GM12874 (cell line): ENCODE data around the gene ZBTB20.

Experiments
- TF ChIP-seq, protein P1 (sequence below): IDR thresholded peaks from 2 replicates; pipeline ENCODE4 v1.5.1; 2011; ENCODE audit warnings: low read depth, mild to moderate bottlenecking, control low read depth, low read length, moderate library complexity; ENCODE audit not compliant: insufficient read depth

Gene ZBTB20

DNA sequence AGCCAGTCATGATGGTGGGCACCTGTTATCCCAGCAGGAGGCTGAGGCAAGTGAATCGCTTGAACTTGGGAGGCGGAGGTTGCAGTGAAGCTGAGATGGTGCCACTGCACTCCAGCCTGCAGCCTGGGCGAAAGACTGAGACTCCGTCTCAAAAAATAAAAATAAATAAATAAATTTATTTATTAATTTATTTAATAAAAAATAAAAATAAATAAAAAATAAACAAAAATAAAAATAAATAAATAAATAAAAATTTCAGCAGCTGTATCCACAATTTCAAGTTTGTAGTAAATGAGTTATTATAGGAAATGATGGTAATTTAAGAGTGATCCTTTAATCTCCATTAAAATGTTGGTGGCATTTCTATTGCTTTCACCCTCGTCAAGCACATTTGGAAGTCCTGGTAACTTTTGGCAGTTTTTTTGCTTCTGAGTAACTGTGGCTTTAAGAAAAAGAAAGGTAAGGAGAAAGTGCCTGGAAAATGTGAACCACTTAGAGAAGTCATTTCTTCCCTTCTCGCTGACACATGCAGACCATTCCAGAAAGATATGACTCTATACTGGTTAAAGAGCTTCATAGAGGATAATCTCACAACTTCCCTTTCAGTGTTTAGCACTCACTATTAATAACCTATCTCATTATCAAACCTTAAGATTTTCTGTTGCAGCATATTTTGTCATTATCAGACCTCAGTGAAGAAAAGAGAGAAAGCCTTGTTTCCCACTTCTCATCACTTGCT is 556.6 kb downstream of the ZBTB20 start:
- TF ChIP-seq, protein P1, sequence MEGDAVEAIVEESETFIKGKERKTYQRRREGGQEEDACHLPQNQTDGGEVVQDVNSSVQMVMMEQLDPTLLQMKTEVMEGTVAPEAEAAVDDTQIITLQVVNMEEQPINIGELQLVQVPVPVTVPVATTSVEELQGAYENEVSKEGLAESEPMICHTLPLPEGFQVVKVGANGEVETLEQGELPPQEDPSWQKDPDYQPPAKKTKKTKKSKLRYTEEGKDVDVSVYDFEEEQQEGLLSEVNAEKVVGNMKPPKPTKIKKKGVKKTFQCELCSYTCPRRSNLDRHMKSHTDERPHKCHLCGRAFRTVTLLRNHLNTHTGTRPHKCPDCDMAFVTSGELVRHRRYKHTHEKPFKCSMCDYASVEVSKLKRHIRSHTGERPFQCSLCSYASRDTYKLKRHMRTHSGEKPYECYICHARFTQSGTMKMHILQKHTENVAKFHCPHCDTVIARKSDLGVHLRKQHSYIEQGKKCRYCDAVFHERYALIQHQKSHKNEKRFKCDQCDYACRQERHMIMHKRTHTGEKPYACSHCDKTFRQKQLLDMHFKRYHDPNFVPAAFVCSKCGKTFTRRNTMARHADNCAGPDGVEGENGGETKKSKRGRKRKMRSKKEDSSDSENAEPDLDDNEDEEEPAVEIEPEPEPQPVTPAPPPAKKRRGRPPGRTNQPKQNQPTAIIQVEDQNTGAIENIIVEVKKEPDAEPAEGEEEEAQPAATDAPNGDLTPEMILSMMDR, result no peak

DNA sequence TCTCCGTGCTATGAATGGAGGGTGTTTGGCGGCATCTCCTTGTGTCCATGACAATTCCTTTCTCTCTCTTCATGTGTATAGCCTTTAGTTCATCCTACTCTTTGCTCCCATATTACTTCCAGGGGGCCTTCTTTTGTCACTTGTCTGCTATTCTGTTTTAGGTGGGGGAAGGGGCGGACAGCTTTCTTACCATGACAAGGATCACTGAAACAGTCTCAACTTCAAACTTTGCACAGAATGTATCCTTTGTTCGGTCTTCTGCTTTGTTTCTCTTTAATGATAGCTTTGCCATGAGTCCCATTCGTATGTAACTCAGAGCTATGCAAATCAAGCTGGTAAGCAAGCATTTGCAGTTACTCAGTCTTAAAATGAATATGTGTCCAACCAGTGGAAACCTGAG is 559.1 kb downstream of the ZBTB20 start:
- TF ChIP-seq, protein P1, result no peak

DNA sequence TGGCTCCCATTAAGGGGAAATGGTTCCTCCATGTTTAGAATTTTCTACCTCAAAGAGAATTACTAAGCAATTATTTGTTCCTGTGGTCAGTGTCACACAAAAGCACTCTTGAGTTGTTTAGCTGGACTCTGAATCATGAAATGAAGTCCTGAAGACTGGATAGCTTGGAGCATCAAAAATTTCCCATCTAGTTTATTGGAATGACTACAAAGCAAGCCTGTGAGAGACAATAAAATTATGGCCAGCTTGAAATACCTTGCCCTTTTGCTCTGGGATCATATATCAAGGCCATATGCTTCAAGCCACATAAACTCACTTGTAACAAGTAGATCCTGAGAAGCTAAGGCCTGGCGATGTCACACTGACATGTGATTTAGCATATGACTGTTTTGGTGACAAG is 561.0 kb downstream of the ZBTB20 start:
- TF ChIP-seq, protein P1, result no peak

DNA sequence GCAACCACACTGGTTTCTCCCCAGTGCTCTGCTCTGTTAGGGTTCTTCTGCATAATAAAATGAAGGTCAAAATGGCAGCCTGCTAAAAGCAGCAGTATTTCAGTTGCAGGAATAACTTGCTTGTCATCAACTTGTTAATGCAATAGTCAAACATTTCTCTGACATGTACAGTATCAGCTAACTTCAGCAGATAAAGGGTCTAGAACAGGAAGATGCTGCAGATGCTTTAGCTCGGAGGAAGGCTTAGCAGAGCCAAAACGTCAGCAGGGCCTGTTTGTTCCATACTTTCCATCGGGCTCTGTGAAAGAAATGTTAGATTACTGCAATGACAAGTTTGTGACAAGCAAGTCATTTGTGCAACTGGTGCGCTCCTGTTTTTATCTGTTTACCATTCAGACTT is 561.4 kb downstream of the ZBTB20 start:
- TF ChIP-seq, protein P1, result no peak

DNA sequence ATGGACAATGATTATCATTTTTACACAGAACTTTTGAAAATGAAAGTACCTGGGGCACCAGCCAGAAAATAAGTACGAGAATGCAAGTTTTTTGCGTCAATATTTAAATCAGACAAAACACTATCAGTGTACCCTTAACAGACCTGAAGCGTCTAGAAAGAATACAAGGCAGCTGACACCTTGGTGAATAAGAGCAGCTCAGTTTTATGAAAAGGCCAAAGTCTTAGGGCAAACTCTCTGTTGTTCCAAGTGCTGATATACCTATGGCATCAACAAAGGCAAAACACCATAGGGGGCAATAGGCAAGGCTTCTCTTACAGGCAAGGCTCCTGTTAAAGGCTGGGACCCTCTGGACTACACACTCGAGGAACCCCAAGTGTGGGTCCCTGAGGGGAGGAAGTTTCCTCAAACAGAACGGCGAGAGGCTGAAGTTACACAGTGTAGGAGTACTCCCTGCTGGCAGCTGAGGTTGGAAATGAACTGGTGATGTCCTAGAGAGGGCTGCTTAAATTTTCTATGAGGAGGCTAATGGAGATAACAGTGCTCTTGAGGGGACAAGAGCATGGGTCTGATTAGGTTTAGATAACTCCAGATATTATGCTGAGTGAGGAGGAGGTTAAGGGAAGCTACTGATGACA is 562.2 kb downstream of the ZBTB20 start:
- TF ChIP-seq, protein P1, result no peak

DNA sequence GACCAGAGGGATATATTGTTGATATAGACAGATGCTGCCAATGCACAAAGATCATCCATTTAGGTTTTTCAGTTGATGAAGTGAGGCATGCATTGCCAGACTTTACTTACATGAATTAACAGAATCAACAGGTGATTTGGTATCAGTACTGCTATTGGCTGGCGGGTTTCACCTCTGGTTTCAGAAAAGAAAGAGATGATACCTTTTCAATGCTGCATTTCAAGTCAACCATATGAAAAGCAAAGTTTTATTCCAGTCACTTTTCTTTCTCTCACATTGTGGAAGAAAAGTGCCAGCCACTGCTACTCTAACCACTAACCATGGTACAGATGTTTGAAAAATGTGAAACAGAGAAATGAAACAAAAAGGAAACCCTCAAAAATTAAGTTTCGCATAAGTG is 564.2 kb downstream of the ZBTB20 start:
- TF ChIP-seq, protein P1, result no peak

DNA sequence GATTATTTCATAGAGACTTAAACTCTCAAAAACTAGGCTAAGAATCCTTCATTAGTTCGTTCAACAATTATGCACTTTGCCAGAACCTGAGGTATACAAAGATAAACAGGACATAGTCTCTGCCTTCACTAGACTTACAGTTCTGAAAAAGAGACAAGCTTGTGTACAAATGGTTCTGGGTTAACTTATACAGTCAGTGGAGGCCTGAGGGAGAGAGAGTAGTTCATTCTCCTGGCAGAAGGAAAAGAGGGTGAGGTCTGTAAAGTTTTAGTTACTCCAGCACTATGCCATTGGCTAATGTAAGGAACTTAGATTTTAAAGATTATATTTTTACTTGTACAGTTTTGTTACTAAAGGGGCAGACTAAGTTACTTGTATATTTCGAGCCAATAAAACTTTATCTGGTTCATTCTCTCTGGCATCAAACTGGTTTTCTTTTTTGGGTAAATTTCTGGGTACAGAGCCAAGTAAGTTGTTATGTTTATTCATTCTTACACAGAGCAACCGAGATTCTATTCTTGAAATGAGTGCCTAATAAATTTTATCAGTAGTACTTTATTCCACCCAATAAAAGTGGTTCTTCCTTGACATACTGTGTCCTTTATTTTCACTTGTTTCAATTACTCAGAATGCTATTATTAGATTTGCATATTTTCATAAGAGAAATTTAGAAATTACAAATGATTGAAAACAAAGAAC is 574.6 kb downstream of the ZBTB20 start:
- TF ChIP-seq, protein P1, result no peak
